Left ventricle myocardium inferior (tissue), 1 donor: ENCODE results near the gene TMEM151B. TPM values are rescaled to one million over a fixed set of nuclear protein-coding genes. Genes with fewer than 3 reads are reported as not detected.

Source experiments
- DNase-seq: peaks from one replicate; pipeline ENCODE4 v3.0.0-alpha.2; 2020
- H3K27ac ChIP-seq: fragments of 200-600 bp; replicated peaks from 2 replicates; pipeline ENCODE4 v1.8.0; 2021
- H3K27me3 ChIP-seq: fragments of 200-600 bp; 2 replicates; pipeline ENCODE4 v1.8.0; 2021; ENCODE audit warnings: low read depth
- H3K36me3 ChIP-seq: fragments of 200-600 bp; 2 replicates; pipeline ENCODE4 v1.8.0; 2021
- H3K4me1 ChIP-seq: fragments of 200-600 bp; 2 replicates; pipeline ENCODE4 v1.8.0; 2021
- H3K4me3 ChIP-seq: fragments of 200-600 bp; 2 replicates; pipeline ENCODE4 v1.8.0; 2021; ENCODE audit warnings: mild to moderate bottlenecking, moderate library complexity
- H3K9me3 ChIP-seq: fragments of 200-600 bp; replicated peaks from 2 replicates; pipeline ENCODE4 v1.8.0; 2021
- intact Hi-C: fragments of 100-400 bp; cut with micrococcal nuclease; formaldehyde crosslinking; loops from one replicate; pipeline ENCODE4 v1.11.0; 2022
- total RNA-seq: library from RNA; stranded (reverse); fragmentation: NEBNext Ultra II Directional; extraction: Animal tissue kit (Norgen Biotek cat#: 25700); gene quantifications from one replicate; pipeline ENCODE4 v1.2.1, GENCODE V29; 2021
- TF ChIP-seq, protein P1 (sequence below): fragments of 200-600 bp; IDR thresholded peaks from 2 replicates; pipeline ENCODE4 v1.8.0; 2021; ENCODE audit warnings: antibody characterized with exemption, mild to moderate bottlenecking, borderline replicate concordance
- donor health status: DM: no; HTN: yes; CAD: no; lungs with severe emphysema.

TMEM151B gene
- total RNA-seq, 1 donor from 2014 or later = not detected

DNA sequence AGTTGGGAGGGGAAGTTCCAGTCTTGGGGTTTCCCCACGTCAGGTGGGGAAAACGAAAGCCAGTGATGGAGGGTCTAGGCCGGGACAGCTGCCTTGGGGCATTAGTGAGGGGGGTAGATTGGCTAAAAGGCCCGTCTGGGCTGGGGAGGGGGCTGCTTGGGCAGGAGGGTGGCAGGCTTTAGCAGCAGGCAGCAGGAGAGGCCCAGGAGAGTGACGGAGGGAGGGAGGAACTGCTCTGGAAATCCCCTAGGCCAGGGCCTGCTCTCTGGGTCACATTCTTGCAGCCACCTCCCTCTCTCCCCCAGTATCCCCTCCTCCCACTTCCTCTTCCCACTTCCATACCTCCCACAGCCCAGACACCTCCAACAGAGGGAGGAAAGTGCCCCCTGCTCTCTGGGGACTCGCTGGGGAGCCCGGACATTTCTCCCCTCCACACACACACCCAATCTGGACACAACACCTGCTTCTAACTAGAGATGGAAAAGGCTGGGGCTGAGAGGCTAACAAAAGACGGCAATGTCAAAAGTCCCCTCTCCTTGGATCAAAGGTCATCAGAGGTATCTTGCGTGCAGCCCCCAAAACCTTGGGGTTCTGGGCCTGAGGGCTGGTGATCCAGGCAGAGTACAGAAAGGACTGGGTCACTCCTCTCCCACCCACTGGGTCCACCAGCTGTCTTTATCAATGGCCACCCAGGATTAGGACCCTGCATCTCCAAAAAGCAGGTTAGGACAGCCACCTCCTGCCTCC is 6.7 kb upstream of the TMEM151B start:
- H3K4me1 ChIP-seq = peaks cover 34% of the 10 kb centered on the region
- H3K27me3 ChIP-seq = peaks cover 6% of the 10 kb centered on the region
- DNase-seq = no peak
- TF ChIP-seq, protein P1, sequence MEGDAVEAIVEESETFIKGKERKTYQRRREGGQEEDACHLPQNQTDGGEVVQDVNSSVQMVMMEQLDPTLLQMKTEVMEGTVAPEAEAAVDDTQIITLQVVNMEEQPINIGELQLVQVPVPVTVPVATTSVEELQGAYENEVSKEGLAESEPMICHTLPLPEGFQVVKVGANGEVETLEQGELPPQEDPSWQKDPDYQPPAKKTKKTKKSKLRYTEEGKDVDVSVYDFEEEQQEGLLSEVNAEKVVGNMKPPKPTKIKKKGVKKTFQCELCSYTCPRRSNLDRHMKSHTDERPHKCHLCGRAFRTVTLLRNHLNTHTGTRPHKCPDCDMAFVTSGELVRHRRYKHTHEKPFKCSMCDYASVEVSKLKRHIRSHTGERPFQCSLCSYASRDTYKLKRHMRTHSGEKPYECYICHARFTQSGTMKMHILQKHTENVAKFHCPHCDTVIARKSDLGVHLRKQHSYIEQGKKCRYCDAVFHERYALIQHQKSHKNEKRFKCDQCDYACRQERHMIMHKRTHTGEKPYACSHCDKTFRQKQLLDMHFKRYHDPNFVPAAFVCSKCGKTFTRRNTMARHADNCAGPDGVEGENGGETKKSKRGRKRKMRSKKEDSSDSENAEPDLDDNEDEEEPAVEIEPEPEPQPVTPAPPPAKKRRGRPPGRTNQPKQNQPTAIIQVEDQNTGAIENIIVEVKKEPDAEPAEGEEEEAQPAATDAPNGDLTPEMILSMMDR = no peak
- peaks cover 9% of the 10 kb centered on the region for H3K36me3 ChIP-seq
- peak overlapping the region; percentile 81 for H3K4me3 ChIP-seq
- H3K9me3 ChIP-seq = no peaks in the 10 kb centered on the region
- intact Hi-C loops = no loop called here
- H3K27ac ChIP-seq = no peak overlapping the region

DNA sequence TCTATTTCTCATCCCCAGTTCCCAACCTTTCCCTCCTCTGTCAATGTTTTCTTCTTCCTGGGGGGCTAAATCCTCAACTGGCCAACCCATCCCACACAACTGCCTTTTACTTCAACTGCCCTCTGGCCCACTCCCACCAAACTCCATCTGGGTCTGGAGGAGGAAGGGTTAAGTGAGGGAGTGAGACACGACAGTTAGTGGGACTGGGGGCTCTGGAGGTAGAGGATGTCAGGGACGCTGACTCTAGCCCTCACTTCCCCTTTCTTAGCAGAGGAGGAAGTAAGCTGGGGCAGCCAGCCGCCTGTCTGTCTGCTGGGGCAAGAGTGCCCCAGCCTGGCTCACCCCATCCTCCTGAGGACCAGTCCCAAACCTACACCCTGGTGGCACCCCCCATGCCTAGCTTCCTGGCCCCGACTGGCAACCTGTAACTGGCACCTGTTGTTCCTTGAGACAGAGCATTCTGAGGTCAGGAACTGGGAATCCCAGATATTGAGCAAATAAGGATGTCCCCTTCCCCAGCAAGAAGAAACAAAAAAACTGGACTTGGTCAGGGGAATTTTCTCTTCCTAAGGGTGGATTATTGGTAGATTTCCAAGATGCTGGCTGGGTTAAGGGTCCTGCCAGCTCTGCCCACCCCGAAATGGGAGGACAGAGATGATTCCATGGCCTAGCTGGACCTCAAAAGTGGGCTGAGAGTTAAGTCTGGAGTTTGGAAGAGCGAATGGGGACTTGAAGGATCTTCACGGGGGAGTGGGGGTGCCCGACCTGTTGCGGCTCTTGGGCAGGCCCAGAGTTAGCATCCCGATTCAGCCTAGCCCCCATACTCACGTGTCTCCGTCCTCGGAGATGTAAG is 5.9 kb upstream of the TMEM151B start:
- Histone ChIP-seq H3K4me1 (peaks cover 34% of the 10 kb centered on the region), H3K9me3 (no peaks in the 10 kb centered on the region), H3K36me3 (peaks cover 9% of the 10 kb centered on the region), H3K27ac (peak overlapping the region; percentile 82), H3K4me3 (peak overlapping the region; percentile 81), H3K27me3 (peaks cover 14% of the 10 kb centered on the region)
- TF ChIP-seq, protein P1 = no peak
- DNase-seq = no peak
- intact Hi-C loops = no loop called here

DNA sequence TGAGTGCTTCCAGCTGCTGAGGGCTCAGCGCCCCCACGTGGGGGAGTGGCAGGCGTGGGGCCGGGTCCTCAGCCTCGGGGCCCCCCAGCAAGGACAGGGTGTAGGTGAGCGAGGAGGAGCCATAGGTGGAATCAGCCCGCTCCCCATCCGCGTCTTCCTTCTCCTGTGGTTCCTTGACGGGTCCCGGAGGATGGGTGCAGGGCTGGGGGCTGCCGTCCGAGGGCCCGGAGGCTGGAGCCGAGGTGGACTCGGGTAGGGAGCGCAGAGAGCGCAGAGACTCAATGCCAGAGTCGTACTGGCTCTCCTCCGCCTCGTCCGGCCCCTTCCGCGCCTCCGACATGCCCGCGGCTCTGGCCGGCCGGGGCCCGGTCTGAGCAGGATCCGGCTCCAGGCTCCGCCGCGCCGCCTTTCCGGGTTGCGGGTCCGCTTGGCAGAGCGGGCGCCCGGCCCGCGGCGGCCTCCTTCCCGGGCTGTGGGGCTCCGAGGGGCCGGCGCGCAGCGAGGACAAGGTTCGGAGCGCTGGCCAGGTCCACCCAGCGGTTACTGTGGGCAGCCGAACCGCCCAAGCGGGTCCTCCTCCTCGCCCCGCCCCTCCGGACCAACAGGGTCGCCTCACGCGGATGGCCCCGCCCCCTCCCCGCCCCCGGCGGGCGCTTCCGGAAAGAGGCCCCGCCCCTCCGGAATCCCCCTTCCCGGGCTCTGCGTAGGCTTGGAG is 5.1 kb upstream of the TMEM151B start, which contains the start of gene NFKBIE:
TSS of gene NFKBIE (minus strand) at position 545 of the 715 bp plus-strand sequence. CDS start at position 340, 205 bp downstream.
- intact Hi-C loops = no loop called here
- Histone ChIP-seq H3K27ac (peak within 1 kb of the TSS; percentile 82), H3K4me1 (peaks cover 36% of the 10 kb centered on the region), H3K9me3 (no peaks in the 10 kb centered on the region), H3K27me3 (peaks cover 22% of the 10 kb centered on the region), H3K4me3 (peak within 1 kb of the TSS; percentile 81), H3K36me3 (peaks cover 2% of the 10 kb centered on the region)
- TF ChIP-seq, protein P1 = peak; percentile 36
- peak; percentile 97 for DNase-seq

DNA sequence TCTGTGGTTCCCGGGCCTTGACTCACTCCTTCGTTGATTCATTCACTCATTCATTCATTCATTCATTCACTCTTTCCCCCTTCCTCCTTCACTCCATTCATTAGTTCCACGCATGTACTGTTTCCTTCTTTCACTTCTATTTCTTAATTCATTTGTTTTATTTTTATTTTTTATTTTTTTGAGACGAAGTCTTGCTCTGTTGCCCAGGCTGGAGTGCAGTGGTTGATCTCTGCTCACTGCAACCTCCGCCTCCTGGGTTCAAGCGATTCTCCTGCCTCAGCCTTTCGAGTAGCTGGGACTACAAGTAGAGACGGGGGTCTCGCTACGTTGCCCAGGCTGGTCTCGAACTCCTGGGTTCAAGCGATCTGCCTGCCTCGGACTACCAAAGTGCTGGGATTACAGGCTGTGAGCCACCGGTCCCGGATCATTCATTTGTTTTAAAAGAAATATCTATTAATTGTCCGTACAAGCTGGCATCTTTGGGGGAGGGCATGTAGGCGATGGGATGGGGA is 4.5 kb upstream of the TMEM151B start:
- Histone ChIP-seq H3K4me1 (peaks cover 39% of the 10 kb centered on the region), H3K27ac (peak overlapping the region; percentile 82), H3K4me3 (peak overlapping the region; percentile 81), H3K36me3 (no peaks in the 10 kb centered on the region), H3K9me3 (no peaks in the 10 kb centered on the region), H3K27me3 (peaks cover 28% of the 10 kb centered on the region)
- intact Hi-C loops = no loop called here
- TF ChIP-seq, protein P1 = no peak
- DNase-seq = no peak

DNA sequence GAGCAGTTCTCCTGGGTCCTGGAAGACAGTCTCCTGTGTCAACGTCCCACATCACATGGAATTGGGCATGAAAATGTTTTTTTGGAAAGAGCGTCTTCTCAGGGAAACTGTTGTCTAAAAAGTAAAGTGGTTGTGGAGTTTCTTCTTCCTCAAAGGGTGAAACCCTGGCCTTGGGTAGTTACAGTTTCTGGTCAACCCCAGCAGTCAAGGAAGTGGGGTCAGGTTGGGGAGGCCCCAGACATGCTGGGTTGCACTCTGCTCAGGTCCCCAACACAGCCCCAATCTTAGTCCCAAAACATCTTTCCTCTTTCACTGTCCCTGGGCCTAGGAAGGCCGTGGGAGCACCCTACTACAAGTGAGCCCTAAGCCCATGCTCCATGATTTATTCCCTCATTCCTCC is 3.9 kb upstream of the TMEM151B start:
- DNase-seq = no peak
- Histone ChIP-seq H3K9me3 (no peaks in the 10 kb centered on the region), H3K4me3 (no peak overlapping the region), H3K36me3 (no peaks in the 10 kb centered on the region), H3K27me3 (peaks cover 34% of the 10 kb centered on the region), H3K27ac (no peak overlapping the region), H3K4me1 (peaks cover 39% of the 10 kb centered on the region)
- TF ChIP-seq, protein P1 = no peak
- intact Hi-C loops = no loop called here
